ENCODE measurements around the gene YPEL2.

YPEL2 gene

GRCh38 chr17:59434429-59434828 lies 103.0 kb downstream of the YPEL2 start:
- no peak for DNase-seq (ENCODE audit: low read depth)

DNA sequence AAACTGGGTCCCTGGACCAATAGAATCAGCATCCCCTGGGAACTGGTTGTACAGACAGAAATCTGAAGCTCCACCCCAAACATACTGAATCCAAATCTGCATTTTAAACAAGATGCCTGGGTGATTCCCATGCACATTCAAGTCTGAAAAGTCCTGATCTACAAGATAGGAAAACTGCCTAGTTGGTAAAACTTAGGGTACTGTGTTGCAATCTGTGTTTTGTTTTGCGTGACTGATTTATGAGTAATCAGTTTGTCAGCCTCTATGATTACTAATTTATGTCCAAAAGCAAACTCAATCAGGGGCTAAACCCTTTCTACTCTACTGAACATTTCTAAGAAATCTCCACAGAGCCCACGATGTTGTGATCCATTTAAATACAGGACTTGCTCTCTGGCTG lies 103.8 kb downstream of the YPEL2 start:
- DNase-seq (ENCODE audit: low read depth) = peak; percentile 92

DNA sequence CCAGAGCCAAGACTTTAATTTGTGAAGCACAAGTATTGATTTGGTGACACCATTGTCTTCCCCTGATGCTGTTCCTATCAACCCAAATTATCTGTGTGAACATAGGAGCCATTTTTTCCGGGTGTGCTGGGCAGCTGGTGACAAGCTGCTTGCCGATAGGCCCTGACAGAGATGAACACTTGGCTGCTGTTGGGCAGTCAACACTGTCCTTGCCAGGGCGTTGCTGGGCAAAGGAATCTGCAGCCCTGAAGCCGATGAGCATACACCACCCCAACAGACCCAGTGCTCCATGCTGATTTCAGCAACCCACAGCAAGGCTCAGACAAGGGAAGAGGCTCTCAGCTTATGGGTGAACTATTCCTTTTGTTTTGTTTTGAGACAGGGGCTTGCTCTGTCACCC lies 105.4 kb downstream of the YPEL2 start:
- no peak for DNase-seq (ENCODE audit: low read depth)

- no peak for DNase-seq (ENCODE audit: low read depth)
Observed at GRCh38 chr17:59437791-59438281, 106.4 kb downstream of the YPEL2 start.

DNA sequence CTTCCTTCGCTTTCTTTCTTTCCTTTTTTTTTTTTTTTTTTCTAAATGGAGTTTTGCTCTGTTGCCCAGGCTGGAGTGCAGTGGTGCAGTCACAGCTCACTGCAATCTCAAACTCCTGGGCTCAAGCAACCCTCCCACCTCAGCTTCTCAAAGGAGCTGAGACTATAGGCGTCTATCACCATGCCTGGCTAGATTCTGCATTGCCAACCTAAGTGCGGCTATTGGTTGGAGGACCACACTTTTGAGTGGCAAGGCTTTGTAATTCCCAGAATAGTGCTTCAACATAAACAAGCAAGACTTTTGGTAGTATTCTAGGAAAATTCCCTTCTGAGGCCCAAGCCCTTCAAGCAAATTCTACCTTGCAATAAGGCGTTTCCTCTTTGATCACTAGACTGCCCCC lies 107.8 kb downstream of the YPEL2 start:
- no peak for DNase-seq (ENCODE audit: low read depth)

- peak; percentile 58 for DNase-seq (ENCODE audit: low read depth)
Observed at GRCh38 chr17:59439741-59440211, 108.3 kb downstream of the YPEL2 start.

- DNase-seq (ENCODE audit: low read depth) = peak; percentile 88
Observed at GRCh38 chr17:59440757-59441463, 109.5 kb downstream of the YPEL2 start.

DNA sequence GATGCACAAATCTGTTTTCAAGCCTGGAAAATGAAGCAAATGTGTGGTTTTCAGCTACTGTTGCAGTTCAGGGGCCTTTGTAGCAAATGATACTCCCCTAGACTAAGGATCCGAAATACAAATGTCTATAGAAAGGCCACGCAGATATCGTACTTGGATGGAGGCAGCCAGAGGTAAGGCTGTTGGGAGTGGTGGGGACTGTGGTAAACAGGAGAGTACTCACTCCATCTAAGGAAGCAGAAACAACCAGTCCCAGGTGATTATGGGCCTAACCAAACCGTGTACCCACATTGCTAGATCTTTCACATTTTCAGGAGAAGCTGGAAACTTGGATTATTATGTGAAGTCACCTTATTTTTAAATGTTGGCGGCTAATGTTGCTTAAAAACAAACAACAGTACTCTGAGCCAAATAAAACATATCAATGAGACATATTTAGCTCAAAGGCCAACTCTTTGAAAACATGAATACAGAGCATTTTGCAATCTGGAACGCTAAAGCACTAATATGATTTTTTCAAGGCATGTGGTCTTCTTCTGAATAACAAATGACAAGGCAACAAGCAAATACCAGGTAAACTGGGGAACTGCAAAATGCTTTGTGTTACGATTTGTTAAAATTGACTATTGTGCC lies 110.1 kb downstream of the YPEL2 start:
- DNase-seq (ENCODE audit: low read depth) = no peak

GRCh38 chr17:59443106-59443505 lies 111.7 kb downstream of the YPEL2 start:
- DNase-seq (ENCODE audit: low read depth) = no peak
